ENCODE measurements around the gene UTS2R. TPM values are rescaled to one million over a fixed set of nuclear protein-coding genes. Genes with fewer than 3 reads are reported as not detected.

Gene UTS2R
- total RNA-seq, 1 donor from 2014 or later, result not detected

DNA sequence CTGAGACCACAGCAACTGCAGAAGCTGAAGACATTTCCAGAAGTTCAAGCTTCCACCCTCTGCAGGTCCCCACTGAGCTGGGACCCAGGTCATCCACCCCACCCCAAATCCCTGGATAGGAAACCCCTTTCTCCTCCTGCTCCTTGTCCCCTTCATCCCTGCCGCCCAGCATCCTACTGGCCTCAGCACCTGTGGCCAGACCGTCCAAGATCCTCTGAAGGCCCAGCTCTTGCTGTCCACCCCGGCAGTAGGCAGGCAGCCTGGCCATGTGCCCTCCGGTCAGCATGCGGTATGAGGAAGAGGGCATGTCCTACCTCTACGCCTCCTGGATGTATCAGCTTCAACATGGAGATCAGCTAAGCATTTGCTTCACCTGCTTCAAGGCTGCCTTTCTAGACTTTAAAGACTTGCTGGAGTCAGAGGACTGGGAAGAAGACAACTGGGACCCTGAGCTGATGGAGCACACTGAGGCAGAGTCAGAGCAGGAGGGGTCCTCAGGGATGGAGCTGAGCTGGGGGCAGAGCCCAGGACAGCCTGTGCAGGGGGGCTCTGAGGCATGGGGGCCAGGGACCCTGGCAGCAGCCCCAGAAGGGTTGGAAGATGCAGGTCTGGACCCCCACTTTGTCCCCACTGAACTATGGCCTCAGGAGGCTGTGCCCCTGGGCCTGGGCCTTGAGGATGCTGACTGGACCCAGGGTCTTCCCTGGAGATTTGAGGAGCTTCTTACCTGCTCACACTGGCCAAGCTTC lies 9.5 kb upstream of the UTS2R start:
- H3K36me3 ChIP-seq, result no peaks in the 10 kb centered on the region
- no peaks in the 10 kb centered on the region for H3K9me3 ChIP-seq
- H3K4me1 ChIP-seq, result no peaks in the 10 kb centered on the region
- no peak overlapping the region for H3K4me3 ChIP-seq
- peak; percentile 38 for ATAC-seq
- intact Hi-C loops (cut with DNase I), result no loop called here
- TF ChIP-seq, protein P1, sequence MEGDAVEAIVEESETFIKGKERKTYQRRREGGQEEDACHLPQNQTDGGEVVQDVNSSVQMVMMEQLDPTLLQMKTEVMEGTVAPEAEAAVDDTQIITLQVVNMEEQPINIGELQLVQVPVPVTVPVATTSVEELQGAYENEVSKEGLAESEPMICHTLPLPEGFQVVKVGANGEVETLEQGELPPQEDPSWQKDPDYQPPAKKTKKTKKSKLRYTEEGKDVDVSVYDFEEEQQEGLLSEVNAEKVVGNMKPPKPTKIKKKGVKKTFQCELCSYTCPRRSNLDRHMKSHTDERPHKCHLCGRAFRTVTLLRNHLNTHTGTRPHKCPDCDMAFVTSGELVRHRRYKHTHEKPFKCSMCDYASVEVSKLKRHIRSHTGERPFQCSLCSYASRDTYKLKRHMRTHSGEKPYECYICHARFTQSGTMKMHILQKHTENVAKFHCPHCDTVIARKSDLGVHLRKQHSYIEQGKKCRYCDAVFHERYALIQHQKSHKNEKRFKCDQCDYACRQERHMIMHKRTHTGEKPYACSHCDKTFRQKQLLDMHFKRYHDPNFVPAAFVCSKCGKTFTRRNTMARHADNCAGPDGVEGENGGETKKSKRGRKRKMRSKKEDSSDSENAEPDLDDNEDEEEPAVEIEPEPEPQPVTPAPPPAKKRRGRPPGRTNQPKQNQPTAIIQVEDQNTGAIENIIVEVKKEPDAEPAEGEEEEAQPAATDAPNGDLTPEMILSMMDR (IDR thresholded peaks at IDR 0.05), result no peak
- H3K27ac ChIP-seq, result no peak overlapping the region
- peaks cover 5% of the 10 kb centered on the region for H3K27me3 ChIP-seq
- DNase-seq, result no peak

DNA sequence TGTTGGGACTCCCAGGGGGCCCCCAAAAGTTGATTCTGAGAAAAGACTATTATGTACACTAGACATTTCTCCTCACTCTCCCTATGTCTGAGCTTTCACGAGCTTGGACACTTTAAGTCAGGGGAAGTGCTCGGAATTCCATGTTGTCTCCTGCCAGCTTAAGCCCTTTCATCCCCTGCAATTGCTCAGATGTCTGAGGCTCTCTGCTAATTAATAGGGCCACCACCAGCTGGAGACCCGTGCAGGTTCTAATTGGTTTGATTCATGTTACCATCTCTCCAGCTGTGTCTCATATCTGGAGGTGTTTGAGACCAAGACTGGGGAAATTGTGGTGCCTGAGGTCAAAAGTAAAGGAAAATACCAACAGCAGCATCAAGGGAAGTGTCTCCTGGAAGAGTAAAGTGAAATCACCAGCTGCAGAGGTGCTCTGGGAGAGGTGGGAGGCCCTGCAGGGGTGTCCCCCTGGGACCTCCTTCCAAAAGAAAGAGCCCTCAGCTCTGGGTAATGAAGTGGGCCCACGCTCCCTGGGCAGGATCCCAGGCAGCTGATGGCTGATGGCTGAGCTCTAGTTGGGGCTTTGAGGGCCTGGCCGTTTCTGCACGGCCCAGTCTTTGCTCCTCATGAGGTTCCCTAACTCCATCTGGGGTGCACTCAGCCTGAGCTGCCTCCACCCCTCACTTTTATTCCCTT lies 5.8 kb upstream of the UTS2R start:
- no peak overlapping the region for H3K27ac ChIP-seq
- ATAC-seq (no peak), DNase-seq (no peak)
- H3K9me3 ChIP-seq, result no peaks in the 10 kb centered on the region
- H3K27me3 ChIP-seq, result peaks cover 16% of the 10 kb centered on the region
- no peak overlapping the region for H3K4me3 ChIP-seq
- TF ChIP-seq, protein P1 (IDR thresholded peaks at IDR 0.05), result no peak
- no peaks in the 10 kb centered on the region for H3K36me3 ChIP-seq
- intact Hi-C loops (cut with DNase I), result no loop called here
- H3K4me1 ChIP-seq, result peaks cover 3% of the 10 kb centered on the region

DNA sequence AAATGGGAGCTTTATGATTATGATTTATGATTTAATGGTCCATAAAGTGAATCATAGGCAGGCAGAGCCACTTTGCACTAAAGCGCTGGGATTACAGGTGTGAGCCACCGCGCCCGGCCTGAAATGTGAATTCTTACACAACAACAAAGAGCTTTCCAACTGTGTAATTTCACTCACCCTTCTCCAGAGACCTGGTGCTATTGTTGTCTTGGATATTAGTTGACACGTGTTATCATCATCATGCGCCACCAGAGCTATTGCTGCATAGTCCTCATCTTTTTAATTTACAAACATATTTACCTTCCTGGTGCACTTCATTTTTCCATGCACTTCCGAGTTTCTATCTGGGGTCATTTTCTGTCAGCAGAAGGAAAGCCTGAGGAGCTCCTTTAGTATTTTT lies 4.8 kb upstream of the UTS2R start:
- Histone ChIP-seq H3K36me3 (no peaks in the 10 kb centered on the region), H3K9me3 (no peaks in the 10 kb centered on the region), H3K27ac (no peak overlapping the region), H3K4me1 (peaks cover 10% of the 10 kb centered on the region), H3K4me3 (no peak overlapping the region), H3K27me3 (peaks cover 26% of the 10 kb centered on the region)
- no peak for ATAC-seq
- intact Hi-C loops (cut with DNase I), result no loop called here
- TF ChIP-seq, protein P1 (IDR thresholded peaks at IDR 0.05), result no peak
- no peak for DNase-seq

DNA sequence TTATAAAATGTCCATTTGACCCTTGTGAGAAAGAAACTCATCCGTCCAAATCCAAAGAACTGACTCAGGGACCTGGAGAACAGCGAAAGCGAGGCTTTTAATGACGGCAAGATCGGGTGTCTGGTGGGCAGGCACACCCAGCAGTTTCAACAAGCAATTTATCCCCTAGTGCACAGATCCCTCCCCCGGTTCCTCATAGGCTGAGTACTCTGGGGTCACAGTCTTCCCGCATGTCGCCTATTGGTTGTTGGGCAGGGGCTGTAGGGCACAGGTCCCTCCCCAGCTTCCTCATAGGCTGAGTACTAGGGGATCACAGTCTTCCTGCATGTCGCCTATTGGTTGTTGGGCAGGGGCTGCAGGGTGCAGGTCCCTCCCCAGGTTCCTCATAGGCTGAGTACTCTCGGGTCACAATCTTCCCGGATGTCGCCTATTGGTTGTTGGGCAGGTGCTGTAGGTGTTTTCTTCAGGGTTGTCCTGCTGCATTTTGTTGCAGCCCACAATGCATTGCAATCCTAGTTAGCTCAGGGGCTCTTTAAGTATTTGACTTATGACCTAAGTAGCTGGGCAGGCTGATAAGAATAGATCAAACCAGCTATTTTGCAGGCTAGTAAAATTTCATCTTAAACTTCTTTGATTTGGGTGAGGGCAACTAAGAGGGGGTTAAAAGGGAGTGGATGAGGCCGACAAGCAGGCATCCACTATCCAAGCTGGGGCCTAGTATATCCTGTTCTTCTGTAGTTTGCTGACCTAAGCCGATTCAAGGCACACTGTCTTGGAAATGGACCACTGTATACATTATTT lies 3.6 kb upstream of the UTS2R start:
- Histone ChIP-seq H3K27ac (no peak overlapping the region), H3K27me3 (peaks cover 37% of the 10 kb centered on the region), H3K9me3 (no peaks in the 10 kb centered on the region), H3K4me1 (peaks cover 10% of the 10 kb centered on the region), H3K36me3 (no peaks in the 10 kb centered on the region), H3K4me3 (no peak overlapping the region)
- ATAC-seq (no peak), DNase-seq (no peak)
- intact Hi-C loops (cut with DNase I), result no loop called here
- TF ChIP-seq, protein P1 (IDR thresholded peaks at IDR 0.05), result no peak

DNA sequence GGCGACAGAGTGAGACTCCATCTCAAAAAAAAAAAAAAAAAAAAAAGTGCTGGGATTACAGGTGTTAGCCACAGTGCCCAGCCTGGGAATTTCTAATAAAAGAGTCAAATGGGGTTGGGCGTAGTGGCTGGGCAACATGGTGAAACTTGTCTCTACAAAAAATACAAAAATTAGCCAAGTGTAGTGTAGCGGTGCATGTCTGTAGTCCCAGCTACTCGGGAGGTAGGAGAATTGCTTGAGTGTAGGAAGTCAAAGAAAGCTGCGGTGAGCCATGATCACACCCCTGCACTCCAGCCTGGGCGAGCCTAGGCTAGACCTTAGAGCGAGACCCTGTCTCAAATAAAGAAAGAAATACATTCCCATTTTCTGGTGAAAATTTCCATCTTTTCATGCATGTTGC lies 2.4 kb upstream of the UTS2R start:
- Histone ChIP-seq H3K36me3 (no peaks in the 10 kb centered on the region), H3K27me3 (peaks cover 48% of the 10 kb centered on the region), H3K4me1 (peaks cover 10% of the 10 kb centered on the region), H3K4me3 (no peak overlapping the region), H3K27ac (no peak overlapping the region), H3K9me3 (no peaks in the 10 kb centered on the region)
- TF ChIP-seq, protein P1 (IDR thresholded peaks at IDR 0.05), result no peak
- DNase-seq (no peak), ATAC-seq (no peak)
- intact Hi-C loops (cut with DNase I), result no loop called here
